ENCODE results near the gene CEMP1.

Gene CEMP1

GRCh38 chr16:2500430-2500917, 30.7 kb downstream of the CEMP1 start:
- no peak for DNase-seq

- DNase-seq = no peak
Observed at GRCh38 chr16:2499890-2500429, 31.2 kb downstream of the CEMP1 start.

- no peak for DNase-seq
Observed at GRCh38 chr16:2499454-2499853, 31.8 kb downstream of the CEMP1 start.

GRCh38 chr16:2498531-2499253, 32.5 kb downstream of the CEMP1 start:
- DNase-seq = no peak

- no peak for DNase-seq
Observed at GRCh38 chr16:2497695-2498484, 33.3 kb downstream of the CEMP1 start.

- no peak for DNase-seq
Observed at GRCh38 chr16:2497116-2497630, 34.0 kb downstream of the CEMP1 start.

- DNase-seq = no peak
Observed at GRCh38 chr16:2496223-2497115, 34.7 kb downstream of the CEMP1 start.

- DNase-seq = no peak
Observed at GRCh38 chr16:2495041-2495440, 36.2 kb downstream of the CEMP1 start.

GRCh38 chr16:2494616-2495015, 36.6 kb downstream of the CEMP1 start:
- DNase-seq = no peak

- DNase-seq = no peak
Observed at GRCh38 chr16:2493605-2494004, 37.6 kb downstream of the CEMP1 start.

GRCh38 chr16:2492292-2492691, 38.9 kb downstream of the CEMP1 start:
- DNase-seq = no peak

GRCh38 chr16:2490190-2491105, 40.8 kb downstream of the CEMP1 start:
- DNase-seq = no peak

- no peak for DNase-seq
Observed at GRCh38 chr16:2489581-2489980, 41.6 kb downstream of the CEMP1 start.

GRCh38 chr16:2487903-2488531, 43.2 kb downstream of the CEMP1 start:
- DNase-seq = no peak

GRCh38 chr16:2487517-2487842, 43.7 kb downstream of the CEMP1 start:
- no peak for DNase-seq

GRCh38 chr16:2486645-2487516, 44.3 kb downstream of the CEMP1 start:
- DNase-seq = peak; percentile 87 to 90

GRCh38 chr16:2485811-2486507, 45.2 kb downstream of the CEMP1 start:
- DNase-seq = no peak

- DNase-seq = no peak
Observed at GRCh38 chr16:2484898-2485508, 46.2 kb downstream of the CEMP1 start.

Data from CD4-positive, alpha-beta T cell treated with Interleukin-4 for 1 hour (primary cell).